SK-N-MC (cell line): ENCODE measurements around the gene SH3BGRL.

Experiments
- EZH2 ChIP-seq: fragments of 200-600 bp; sonication (generic); IDR thresholded peaks from one replicate; pipeline ENCODE4 v1.6.1; 2017; ENCODE audit warnings: antibody characterized with exemption
- FOXP2 ChIP-seq: optimal IDR thresholded peaks from 2 replicates; pipeline ENCODE3; 2011; ENCODE audit warnings: mild to moderate bottlenecking, moderate library complexity; ENCODE audit not compliant: insufficient read depth; ENCODE audit errors: extremely low read length, control extremely low read depth
- POLR2AphosphoS5 ChIP-seq: IDR thresholded peaks from 2 replicates; pipeline ENCODE4 v1.6.1; 2012; ENCODE audit warnings: mild to moderate bottlenecking, low read depth, low read length, borderline replicate concordance

DNA sequence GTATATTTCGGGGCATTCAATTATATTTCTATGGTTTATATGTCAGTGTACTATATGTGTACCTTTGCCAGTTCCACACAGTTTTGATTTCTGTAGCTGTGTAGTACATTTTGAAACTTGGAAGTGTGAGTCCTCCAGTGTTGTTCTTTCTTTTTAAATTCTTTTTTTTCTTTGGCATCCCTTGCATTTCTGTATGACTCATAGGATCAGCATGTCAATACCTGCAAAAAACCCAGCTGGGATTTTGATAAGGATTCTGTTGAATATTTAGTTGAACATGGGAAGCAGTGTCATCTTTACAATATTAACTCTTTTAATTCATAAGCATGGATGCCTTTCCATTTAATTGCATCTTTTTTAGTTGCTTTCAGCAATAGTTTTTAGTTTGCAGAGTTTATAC, 100.0 kb downstream of the SH3BGRL start:
- TF ChIP-seq EZH2 (no peak), POLR2AphosphoS5 (no peak), FOXP2 (no peak)
